Endodermal cell (in vitro differentiated cells): ENCODE data around the gene SLC7A9. TPM values are rescaled to one million over a fixed set of nuclear protein-coding genes. Genes with fewer than 3 reads are reported as not detected.
A peak's percentile ranks its signal among the peaks of the same experiment; 100 is the strongest.
"Not testable (repeated sequence)": the region's sequence is repeated elsewhere in the genome, so short reads cannot be mapped to it uniquely, and the experiment has no call there.

ENCODE experiments used
- DNase-seq: peaks from one replicate; pipeline ENCODE4 v3.0.0-alpha.2; 2017
- H3K27ac ChIP-seq: 2 replicates; pipeline ENCODE4 v1.5.1; 2013; ENCODE audit warnings: mild to moderate bottlenecking, low read depth, low read length, moderate library complexity
- H3K27me3 ChIP-seq: 2 replicates; pipeline ENCODE4 v1.6.1; 2013; ENCODE audit warnings: mild to moderate bottlenecking, low read length, moderate library complexity; ENCODE audit not compliant: insufficient read depth, control insufficient read depth, poor library complexity, severe bottlenecking
- H3K36me3 ChIP-seq: 2 replicates; pipeline ENCODE4 v1.7.0; 2013; ENCODE audit warnings: mild to moderate bottlenecking, low read length, moderate library complexity; ENCODE audit not compliant: control insufficient read depth, insufficient read depth
- H3K4me1 ChIP-seq: one replicate; pipeline ENCODE4 v1.7.0; 2013; ENCODE audit warnings: low read length; ENCODE audit not compliant: control insufficient read depth, insufficient read depth
- H3K4me3 ChIP-seq: 2 replicates; pipeline ENCODE4 v1.5.1; 2013; ENCODE audit warnings: mild to moderate bottlenecking, low read length, moderate library complexity
- H3K9ac ChIP-seq: 2 replicates; pipeline ENCODE4 v1.6.1; 2013; ENCODE audit warnings: mild to moderate bottlenecking, low read length, moderate library complexity; ENCODE audit not compliant: poor library complexity, severe bottlenecking; ENCODE audit errors: extremely low read depth
- H3K9me3 ChIP-seq: 2 replicates; pipeline ENCODE4 v1.6.1; 2013; ENCODE audit warnings: mild to moderate bottlenecking, low read length, moderate library complexity; ENCODE audit not compliant: control insufficient read depth
- H3K27ac Mint-ChIP-seq: 2 replicates; pipeline ENCODE4 v1.8.0; 2020; ENCODE audit warnings: mixed read lengths
- H3K27me3 Mint-ChIP-seq: 2 replicates; pipeline ENCODE4 v1.8.0; 2021; ENCODE audit warnings: mild to moderate bottlenecking, mixed read lengths; ENCODE audit not compliant: insufficient read depth
- H3K36me3 Mint-ChIP-seq: 2 replicates; pipeline ENCODE4 v1.8.0; 2020; ENCODE audit warnings: low read depth, mixed read lengths
- H3K4me1 Mint-ChIP-seq: 2 replicates; pipeline ENCODE4 v1.8.0; 2020; ENCODE audit warnings: mixed read lengths
- H3K4me3 Mint-ChIP-seq: 2 replicates; pipeline ENCODE4 v1.8.0; 2020; ENCODE audit warnings: mild to moderate bottlenecking, moderate library complexity, mixed read lengths
- H3K9me3 Mint-ChIP-seq: 2 replicates; pipeline ENCODE4 v1.8.0; 2020; ENCODE audit warnings: mild to moderate bottlenecking, mixed read lengths
- CTCF ChIP-seq: fragments of 200-600 bp; sonication (generic); conservative IDR thresholded peaks from 2 replicates; pipeline ENCODE4 v1.5.0; 2021; ENCODE audit warnings: antibody characterized with exemption, mild to moderate bottlenecking
- WGBS, 2 experiments: methylation state at CpG; one replicate each; pipeline versions ENCODE4 v1.1.5 to v1.1.7; 2013; ENCODE audit warnings: missing lambda C conversion rate in 2 of 2, mixed read lengths in 1 of 2; ENCODE audit not compliant: insufficient coverage in 1 of 2, insufficient read length in 1 of 2; 5-methylcytosine and 5-hydroxymethylcytosine counted together
- total RNA-seq, 2 donors: library from RNA; stranded (reverse); fragmentation: NEBNext Ultra II Directional in 1 of 2; extraction: Animal tissue kit (Norgen Biotek cat#: 25700) in 1 of 2; gene quantifications; 2 replicates in 1 of 2; 3 replicates in 1 of 2; pipeline ENCODE4 v1.2.1, GENCODE V29; 2021

The SLC7A9 gene
- total RNA-seq, 2 donors from 2014 or later = 0.18 TPM; not detected in 1

GRCh38 chr19:32789429-32789828 lies 80.1 kb downstream of the SLC7A9 start:
- H3K27me3 Mint-ChIP-seq = no peaks in the 10 kb centered on the region
- H3K36me3 ChIP-seq = no peaks in the 10 kb centered on the region
- DNase-seq = no peak
- TF ChIP-seq CTCF = no peak
- no peak overlapping the region for H3K4me3 Mint-ChIP-seq
- H3K27me3 ChIP-seq = no peaks in the 10 kb centered on the region
- WGBS, 2 experiments = 94 to 97% methylated on average over 9 to 10 of the region's 10 CpGs
- H3K4me1 Mint-ChIP-seq = peaks cover 16% of the 10 kb centered on the region
- no peak overlapping the region for H3K27ac ChIP-seq
- no peak overlapping the region for H3K4me3 ChIP-seq
- no peaks in the 10 kb centered on the region for H3K36me3 Mint-ChIP-seq
- H3K9me3 Mint-ChIP-seq = no peaks in the 10 kb centered on the region
- H3K9ac ChIP-seq = no peak overlapping the region
- peaks cover 9% of the 10 kb centered on the region for H3K4me1 ChIP-seq
- H3K27ac Mint-ChIP-seq = no peak overlapping the region
- no peaks in the 10 kb centered on the region for H3K9me3 ChIP-seq

GRCh38 chr19:32787895-32788294 lies 81.7 kb downstream of the SLC7A9 start:
- peaks cover 16% of the 10 kb centered on the region for H3K4me1 Mint-ChIP-seq
- H3K9ac ChIP-seq, DNase-seq, H3K27ac ChIP-seq, H3K27me3 Mint-ChIP-seq, H3K27me3 ChIP-seq, H3K36me3 ChIP-seq, H3K4me3 ChIP-seq, H3K9me3 Mint-ChIP-seq, H3K4me1 ChIP-seq, H3K9me3 ChIP-seq, H3K36me3 Mint-ChIP-seq: not testable (repeated sequence)
- H3K4me3 Mint-ChIP-seq = peak overlapping the region; percentile 18
- H3K27ac Mint-ChIP-seq = peak overlapping the region; percentile 77
- WGBS, 2 experiments = 77 to 100% methylated on average over 2 to 5 of the region's 5 CpGs

GRCh38 chr19:32787161-32787813 lies 82.3 kb downstream of the SLC7A9 start:
- Mint-ChIP-seq H3K4me1 (peaks cover 16% of the 10 kb centered on the region), H3K4me3 (peak overlapping the region; percentile 18), H3K27ac (peak overlapping the region; percentile 77)
- not testable (repeated sequence) for H3K27me3 ChIP-seq, H3K4me3 ChIP-seq, H3K9me3 ChIP-seq, H3K4me1 ChIP-seq, H3K9ac ChIP-seq, H3K27ac ChIP-seq, H3K9me3 Mint-ChIP-seq, H3K27me3 Mint-ChIP-seq, H3K36me3 Mint-ChIP-seq, H3K36me3 ChIP-seq
- 57% methylated on average over 12 of the region's 12 CpGs; no CpG with 5 or more reads in 1 of the 2 experiments for WGBS, 2 experiments
- peak; percentile 67 for TF ChIP-seq CTCF
- DNase-seq = peak; percentile 89

GRCh38 chr19:32782089-32782488 lies 87.5 kb downstream of the SLC7A9 start:
- not testable (repeated sequence) for H3K36me3 Mint-ChIP-seq, H3K4me3 Mint-ChIP-seq, H3K9me3 ChIP-seq, H3K27ac ChIP-seq, H3K4me1 ChIP-seq, H3K9ac ChIP-seq, H3K4me1 Mint-ChIP-seq, H3K27me3 Mint-ChIP-seq, H3K27me3 ChIP-seq, H3K36me3 ChIP-seq, H3K4me3 ChIP-seq, H3K27ac Mint-ChIP-seq, DNase-seq
- H3K9me3 Mint-ChIP-seq = peaks cover 23% of the 10 kb centered on the region
- WGBS, 2 experiments = no CpG with 5 or more reads among the region's 1 CpG
